Hematopoietic multipotent progenitor cell treated with erythropoietin and hydrocortisone succinate and interleukin-3 and kit ligand, for 15 days (in vitro differentiated cells): ENCODE data around the gene CSH1.
"Not testable (repeated sequence)": the region's sequence is repeated elsewhere in the genome, so short reads cannot be mapped to it uniquely, and the experiment has no call there.

Experiments
- DNase-seq: peaks from one replicate; pipeline ENCODE4 v3.0.0-alpha.2; 2015; ENCODE audit warnings: low spot score

The CSH1 gene

GRCh38 chr17:63896524-63897354 is at the start of gene CSH1:
CSH1 (minus strand) TSS chr17:63896574; CDS start chr17:63896511, 63 bp downstream.
- DNase-seq, result not testable (repeated sequence)

DNA sequence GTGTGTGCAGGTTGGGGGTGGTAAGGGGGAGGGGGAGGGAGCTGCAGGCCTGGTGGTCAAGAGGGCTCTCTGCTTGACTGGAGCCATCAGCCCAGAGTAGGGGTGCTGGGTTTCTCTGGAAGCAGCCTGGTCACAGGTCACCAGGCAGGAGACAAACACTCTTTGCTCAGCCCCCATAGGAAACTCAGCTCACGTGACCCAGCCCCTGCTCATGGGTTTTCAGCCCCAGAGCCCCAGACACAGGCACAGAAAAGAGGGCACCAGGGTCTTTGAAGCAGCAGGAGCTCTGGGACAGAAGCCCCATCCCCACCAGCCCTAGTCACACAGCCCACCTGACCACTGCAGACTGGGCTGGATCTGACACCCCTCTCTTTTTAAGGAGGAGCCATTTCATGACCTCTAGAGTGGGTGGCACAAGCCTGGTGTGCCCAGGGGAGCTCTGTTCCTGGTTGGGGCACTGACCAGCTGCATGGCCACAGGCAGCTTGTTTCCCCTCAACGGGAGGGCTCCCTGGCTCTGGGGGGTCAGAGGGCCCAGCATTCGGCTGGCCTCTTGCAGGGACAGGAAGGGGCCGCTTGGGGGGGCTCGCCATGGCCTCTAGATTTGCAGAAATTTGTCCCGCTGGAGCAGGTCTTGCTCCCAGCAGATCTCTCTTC is 49.5 kb upstream of the CSH1 start:
- DNase-seq, result no peak

DNA sequence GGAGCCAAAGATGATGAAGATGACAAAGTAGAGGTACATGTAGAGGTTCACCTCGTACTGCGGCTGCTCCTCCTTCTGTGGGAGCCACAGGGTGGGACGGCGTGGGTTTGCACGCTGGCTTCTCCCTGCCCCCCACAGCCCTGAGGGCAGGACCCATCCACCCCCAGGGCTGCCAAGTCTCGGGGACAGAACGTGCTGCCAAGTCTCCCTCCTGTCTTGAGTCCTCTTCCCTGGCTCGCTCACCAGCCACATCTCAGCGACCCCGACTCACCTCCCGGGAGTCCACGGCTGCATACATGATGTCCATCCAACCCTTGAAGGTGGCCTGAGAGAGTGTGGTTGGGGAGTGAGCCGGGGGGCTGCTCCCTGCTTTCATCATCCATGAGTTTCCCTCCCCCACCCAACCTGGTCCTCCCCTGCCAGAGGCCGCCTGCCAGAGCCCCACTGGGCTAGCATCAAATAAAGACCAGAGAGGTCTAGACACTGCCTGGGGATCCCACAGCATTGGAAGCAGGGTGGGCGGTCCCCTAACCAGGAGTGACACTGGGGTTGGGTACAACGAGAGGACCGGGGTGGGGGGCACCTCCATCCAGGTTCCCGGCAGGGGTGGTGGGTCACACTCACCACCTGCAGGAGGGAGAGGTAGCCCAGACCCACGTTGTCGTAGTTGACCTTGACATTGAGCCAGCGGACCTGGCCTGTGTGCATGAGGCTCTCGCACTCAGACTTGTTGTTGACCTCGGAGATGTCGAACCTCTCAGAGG is 48.5 kb upstream of the CSH1 start:
- no peak for DNase-seq

- DNase-seq, result no peak
These were observed 47.4 kb upstream of the CSH1 start for GRCh38 chr17:63943745-63944144.

- DNase-seq, result no peak
These were observed 46.1 kb upstream of the CSH1 start for GRCh38 chr17:63942309-63942985.

- no peak for DNase-seq
These were observed 45.4 kb upstream of the CSH1 start for GRCh38 chr17:63941751-63942150.

GRCh38 chr17:63941162-63941561 is 44.8 kb upstream of the CSH1 start:
- no peak for DNase-seq

DNA sequence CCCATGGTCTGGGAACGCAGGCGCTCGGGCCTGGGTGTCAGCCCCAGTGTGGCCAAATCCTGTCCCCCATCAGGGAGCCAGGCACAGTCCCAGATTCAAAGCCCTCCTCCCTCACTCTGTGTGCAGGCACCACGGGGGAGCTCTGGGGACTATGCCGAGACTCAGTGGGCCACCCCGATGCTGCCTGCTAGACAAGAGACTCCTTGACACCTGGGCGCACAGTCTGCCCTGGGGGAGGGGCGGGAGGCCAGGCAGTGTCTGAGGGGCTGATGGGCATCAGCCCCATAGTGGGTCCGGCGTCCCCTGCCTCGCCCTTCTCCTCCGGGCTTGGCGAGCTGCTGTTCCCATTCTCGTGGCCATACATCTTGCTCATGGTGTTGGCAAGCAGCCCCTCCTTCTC is 44.2 kb upstream of the CSH1 start:
- no peak for DNase-seq

GRCh38 chr17:63939884-63940283 is 43.5 kb upstream of the CSH1 start:
- no peak for DNase-seq

GRCh38 chr17:63939401-63939800 is 43.0 kb upstream of the CSH1 start:
- no peak for DNase-seq

DNA sequence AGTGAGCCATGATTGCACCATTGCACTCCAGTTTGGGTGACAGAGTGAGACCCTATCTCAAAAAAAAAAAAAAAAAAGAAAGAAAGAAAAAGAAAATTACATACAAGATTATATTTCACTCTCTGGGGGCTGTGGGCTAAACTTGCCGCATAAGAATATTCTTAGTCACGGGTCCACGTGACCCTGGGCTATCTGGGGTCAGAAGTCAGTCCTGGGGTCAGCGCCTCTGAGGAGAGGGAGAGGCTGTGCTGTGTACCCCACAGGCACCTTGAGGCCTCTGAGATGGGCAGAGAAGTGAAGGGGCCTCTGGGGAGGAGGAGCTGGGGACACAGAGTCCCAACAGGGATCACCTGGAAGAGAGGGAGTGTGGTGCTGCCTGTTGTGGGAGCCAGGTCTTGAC is 41.5 kb upstream of the CSH1 start:
- no peak for DNase-seq

DNA sequence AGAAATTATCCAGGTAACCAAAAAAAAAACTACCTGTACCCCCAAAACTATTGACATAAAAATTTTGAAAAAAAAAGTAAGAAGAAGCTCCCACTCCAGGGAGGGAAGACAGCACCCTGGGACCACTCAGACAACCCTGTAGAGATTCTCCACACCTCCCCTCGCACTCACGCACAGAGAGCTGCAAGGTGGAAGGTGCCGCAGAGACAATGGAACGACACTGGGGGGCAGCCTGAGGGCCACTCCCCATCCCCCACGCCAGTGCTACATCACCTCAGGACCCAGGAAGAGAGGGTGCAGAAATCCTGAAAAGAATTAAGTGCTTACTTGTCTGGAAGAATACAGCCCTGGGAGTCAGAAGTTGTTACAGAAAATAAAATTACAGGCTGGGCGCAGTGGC is 40.9 kb upstream of the CSH1 start:
- no peak for DNase-seq

- no peak for DNase-seq
These were observed 38.1 kb upstream of the CSH1 start for GRCh38 chr17:63934183-63935112.

- DNase-seq, result no peak
These were observed 37.2 kb upstream of the CSH1 start for GRCh38 chr17:63933598-63933997.

GRCh38 chr17:63932721-63933120 is 36.3 kb upstream of the CSH1 start:
- DNase-seq, result no peak

DNA sequence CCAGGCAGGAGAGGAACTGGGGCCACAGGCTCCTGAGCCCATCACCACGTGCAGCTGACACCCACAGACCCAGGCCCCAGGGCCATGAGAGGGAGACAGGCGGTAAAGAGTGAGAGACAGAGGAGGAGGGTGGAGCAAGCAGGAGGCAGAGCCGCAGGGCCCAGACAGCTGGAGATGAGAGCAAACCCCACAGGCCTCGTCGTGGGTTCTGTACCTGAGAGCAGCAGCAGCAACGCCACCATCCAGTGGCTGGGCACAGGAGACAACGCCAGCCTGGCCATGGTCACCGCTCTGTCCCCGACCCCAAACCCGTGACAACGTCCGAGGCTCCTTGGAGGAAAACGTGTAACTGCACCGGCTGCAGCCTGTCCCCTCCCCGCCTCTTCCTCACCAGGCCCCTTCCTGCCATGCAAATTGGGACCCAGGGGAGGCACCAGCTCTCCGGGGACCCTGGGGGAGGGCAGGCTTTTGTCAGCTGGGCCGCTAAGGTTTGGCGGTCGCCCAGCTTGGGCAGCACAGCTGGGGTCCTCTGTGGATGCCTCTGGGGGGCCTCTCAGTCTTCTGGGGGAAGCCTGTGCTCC is 35.7 kb upstream of the CSH1 start, which contains the start of gene CD79B:
Gene CD79B, minus strand, starts transcription at position 351 of the 581 bp plus-strand sequence. Its CDS starts 70 bp downstream, at position 281.
- DNase-seq, result no peak

- DNase-seq, result no peak
These were observed 34.7 kb upstream of the CSH1 start for GRCh38 chr17:63930951-63931575.

DNA sequence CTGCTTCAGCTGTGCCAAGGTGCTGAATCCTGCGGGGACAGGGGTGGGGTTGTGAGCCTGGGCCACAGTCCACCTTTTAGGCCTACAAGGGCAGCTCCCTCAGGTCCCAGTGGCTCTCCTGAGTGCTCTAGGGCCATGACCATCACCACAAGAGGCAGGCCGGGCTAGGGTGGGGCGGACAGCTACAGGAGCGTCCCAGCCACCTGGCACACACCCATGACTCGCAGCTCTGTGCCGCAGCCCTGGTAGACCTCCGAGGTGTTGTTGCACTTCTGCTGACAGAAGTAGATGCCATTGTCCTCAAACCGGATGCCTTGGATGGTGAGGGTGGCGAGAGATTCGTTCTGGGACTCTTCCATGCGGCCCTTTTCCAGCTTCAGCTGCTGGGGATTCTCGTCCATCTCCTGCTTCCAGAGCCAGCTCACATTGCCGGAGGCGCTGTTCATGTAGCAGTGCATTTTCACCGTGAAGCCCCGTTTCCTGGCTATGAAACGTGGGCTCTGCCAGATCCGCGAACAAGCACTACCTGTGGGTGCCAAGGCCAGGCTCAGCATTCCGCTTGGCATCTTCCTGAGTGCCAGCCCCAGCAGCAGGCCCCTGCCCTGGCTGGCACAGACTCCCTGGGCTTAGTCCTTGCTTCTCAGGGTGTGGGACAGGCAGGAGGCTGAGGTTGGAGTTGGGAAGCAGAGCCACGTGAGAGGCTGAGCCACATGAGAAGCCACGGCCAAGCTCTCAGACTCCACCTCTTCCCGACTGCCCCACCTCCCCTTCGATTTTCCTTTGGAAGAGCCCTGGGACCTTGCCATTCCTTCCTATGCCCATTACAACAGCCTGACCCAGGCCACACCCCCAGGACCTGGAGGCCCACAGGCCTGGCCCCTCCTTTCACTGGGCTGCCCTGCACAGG is 33.7 kb upstream of the CSH1 start:
- DNase-seq, result no peak
